Sigmoid colon (tissue), 7 donors: ENCODE measurements around the gene CLDN14. TPM values are rescaled to one million over a fixed set of nuclear protein-coding genes. Genes with fewer than 3 reads are reported as not detected.

Experiments
- DNase-seq: peaks from one replicate; pipeline ENCODE4 v3.0.0-alpha.2; 2019
- H3K27ac ChIP-seq, 4 donors: fragments of 200-600 bp; sonication (generic); one replicate each; pipeline ENCODE4 v1.5.1; 2016 to 2019; ENCODE audit warnings: mild to moderate bottlenecking in 1 of 4
- H3K27me3 ChIP-seq, 3 donors: fragments of 200-600 bp; sonication (generic); one replicate each; pipeline ENCODE4 v1.5.1; 2019; ENCODE audit warnings: mild to moderate bottlenecking in 1 of 3
- H3K36me3 ChIP-seq, 4 donors: fragments of 200-600 bp; sonication (generic); one replicate each; pipeline ENCODE4 v1.5.1; 2016 to 2019
- H3K4me1 ChIP-seq, 4 donors: fragments of 200-600 bp; sonication (generic); one replicate each; pipeline ENCODE4 v1.5.1; 2017 to 2019
- H3K4me3 ChIP-seq, 4 donors: fragments of 200-600 bp; sonication (generic); one replicate each; pipeline ENCODE4 v1.5.1; 2017 to 2019; ENCODE audit warnings: mild to moderate bottlenecking in 2 of 4, moderate library complexity in 1 of 4
- H3K9me3 ChIP-seq, 4 donors: fragments of 200-600 bp in 3 of 4; sonication (generic) in 3 of 4; one replicate each; pipeline versions ENCODE4 v1.5.1 to v1.6.1; 2013 to 2019
- EP300 ChIP-seq, 4 donors: sonication (generic); formaldehyde crosslinking; IDR thresholded peaks; one replicate each; pipeline ENCODE4 v1.6.1; 2017; ENCODE audit warnings: antibody characterized with exemption in 4 of 4
- POLR2A ChIP-seq, 2 donors: fragments of 450-650 bp; IDR thresholded peaks; one replicate each; pipeline ENCODE4 v1.6.1; 2016; ENCODE audit warnings: antibody characterized with exemption in 2 of 2, mild to moderate bottlenecking in 2 of 2, moderate library complexity in 2 of 2
- POLR2AphosphoS5 ChIP-seq, 4 donors: sonication (generic); formaldehyde crosslinking; IDR thresholded peaks; one replicate each; pipeline ENCODE4 v1.6.1; 2017; ENCODE audit warnings: antibody characterized with exemption in 4 of 4
- WGBS, 2 donors: extraction: QIAGEN DNeasy Blood & Tissue Kit; methylation state at CpG; one replicate each; pipeline ENCODE4 v1.1.7; 2013; 5-methylcytosine and 5-hydroxymethylcytosine counted together
- intact Hi-C: fragments of 100-400 bp; cut with DNase I; formaldehyde crosslinking; loops from one replicate; pipeline ENCODE4 v1.15.1; 2023
- polyA plus RNA-seq, 3 donors: library from polyadenylated mRNA; stranded (reverse); fragments of 200-250 nt; gene quantifications; one replicate each; pipeline ENCODE4 v1.2.3, GENCODE V29; 2013
- total RNA-seq, 4 donors: library from RNA; depleted of rRNA; stranded (reverse); fragments of >200 nt; gene quantifications; one replicate each; pipeline ENCODE4 v1.1.0, GENCODE V29; 2016
- TF ChIP-seq, protein P1 (sequence below), 4 experiments: fragments of 450-650 bp in 3 of 4; fragments of 200-600 bp in 1 of 4; IDR thresholded peaks; one replicate each; pipeline ENCODE4 v1.5.1; 2016 to 2019; ENCODE audit warnings: antibody characterized with exemption in 4 of 4, mild to moderate bottlenecking in 3 of 4, moderate library complexity in 2 of 4
- donor health status: healthy with polysubstance abuse.
- donor health status: Bipolar disorder and iron deficiency.
- donor health status: healthy.

Gene CLDN14
- total and polyA plus RNA-seq, 7 donors: 1.3 TPM; not detected in 6

DNA sequence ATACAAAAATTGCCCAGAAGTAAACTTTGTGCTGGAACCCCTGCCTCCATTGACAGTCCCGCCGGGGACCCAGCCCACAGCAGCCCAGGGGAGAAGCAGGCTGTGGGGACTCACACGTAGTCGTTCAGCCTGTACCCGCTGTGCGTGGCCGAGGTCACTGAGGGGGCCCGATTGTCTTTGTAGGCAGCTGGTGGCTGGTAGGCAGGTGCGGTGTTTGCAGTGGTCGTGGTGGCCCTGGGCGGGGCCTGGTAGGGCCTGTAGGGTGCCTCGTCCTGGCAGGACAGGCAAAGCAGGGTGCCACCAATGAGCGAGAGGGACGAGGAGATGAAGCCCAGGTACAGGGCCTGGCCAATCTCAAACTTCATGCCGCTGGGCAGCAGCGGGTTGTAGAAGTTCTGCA, 19.1 kb downstream of the CLDN14 start:
- H3K4me1 ChIP-seq: no peaks in the 10 kb centered on the region
- peaks cover 0 to 25% (median 3%) of the 10 kb centered on the region in 3 donors for H3K27me3 ChIP-seq
- intact Hi-C loops: no loop called here
- no peaks in the 10 kb centered on the region for H3K36me3 ChIP-seq
- H3K9me3 ChIP-seq: no peaks in the 10 kb centered on the region
- DNase-seq: no peak
- 86 to 90% methylated on average over 16 of the region's 16 CpGs for WGBS, 2 donors
- no peak overlapping the region for H3K27ac ChIP-seq
- TF ChIP-seq POLR2AphosphoS5 (IDR thresholded peaks at IDR 0.05) (no peak), POLR2A (IDR thresholded peaks at IDR 0.05) (no peak), EP300 (IDR thresholded peaks at IDR 0.05) (no peak)
- TF ChIP-seq, protein P1, sequence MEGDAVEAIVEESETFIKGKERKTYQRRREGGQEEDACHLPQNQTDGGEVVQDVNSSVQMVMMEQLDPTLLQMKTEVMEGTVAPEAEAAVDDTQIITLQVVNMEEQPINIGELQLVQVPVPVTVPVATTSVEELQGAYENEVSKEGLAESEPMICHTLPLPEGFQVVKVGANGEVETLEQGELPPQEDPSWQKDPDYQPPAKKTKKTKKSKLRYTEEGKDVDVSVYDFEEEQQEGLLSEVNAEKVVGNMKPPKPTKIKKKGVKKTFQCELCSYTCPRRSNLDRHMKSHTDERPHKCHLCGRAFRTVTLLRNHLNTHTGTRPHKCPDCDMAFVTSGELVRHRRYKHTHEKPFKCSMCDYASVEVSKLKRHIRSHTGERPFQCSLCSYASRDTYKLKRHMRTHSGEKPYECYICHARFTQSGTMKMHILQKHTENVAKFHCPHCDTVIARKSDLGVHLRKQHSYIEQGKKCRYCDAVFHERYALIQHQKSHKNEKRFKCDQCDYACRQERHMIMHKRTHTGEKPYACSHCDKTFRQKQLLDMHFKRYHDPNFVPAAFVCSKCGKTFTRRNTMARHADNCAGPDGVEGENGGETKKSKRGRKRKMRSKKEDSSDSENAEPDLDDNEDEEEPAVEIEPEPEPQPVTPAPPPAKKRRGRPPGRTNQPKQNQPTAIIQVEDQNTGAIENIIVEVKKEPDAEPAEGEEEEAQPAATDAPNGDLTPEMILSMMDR (IDR thresholded peaks at IDR 0.05): no peak
- H3K4me3 ChIP-seq: no peak overlapping the region

DNA sequence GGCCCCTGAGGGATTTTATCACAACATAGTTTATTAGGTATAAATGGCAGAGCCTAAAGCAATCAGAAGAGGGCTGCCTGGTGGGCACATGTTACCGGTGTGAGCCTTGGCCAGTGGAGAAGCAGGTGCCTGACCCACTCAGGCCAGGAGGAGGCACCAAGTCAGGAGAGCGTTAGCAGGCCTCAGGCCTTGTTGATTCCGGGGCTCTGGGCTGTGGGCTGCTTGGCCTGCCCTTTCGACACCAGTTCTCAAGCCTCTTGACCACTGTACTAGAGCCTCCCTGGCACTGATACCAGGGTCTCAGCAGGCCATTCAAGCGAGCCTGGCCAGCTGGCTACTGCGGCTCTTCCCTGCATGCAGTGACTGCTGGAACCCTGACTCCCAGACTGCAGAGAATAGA, 20.8 kb downstream of the CLDN14 start:
- intact Hi-C loops: no loop called here
- Histone ChIP-seq H3K9me3 (no peaks in the 10 kb centered on the region), H3K36me3 (no peaks in the 10 kb centered on the region), H3K27ac (no peak overlapping the region), H3K4me1 (no peaks in the 10 kb centered on the region), H3K4me3 (no peak overlapping the region), H3K27me3 (peaks cover 0 to 21% (median 3%) of the 10 kb centered on the region in 3 donors)
- TF ChIP-seq POLR2A (IDR thresholded peaks at IDR 0.05): no peak
- DNase-seq: no peak
- 95 to 96% methylated on average over 6 of the region's 6 CpGs for WGBS, 2 donors

DNA sequence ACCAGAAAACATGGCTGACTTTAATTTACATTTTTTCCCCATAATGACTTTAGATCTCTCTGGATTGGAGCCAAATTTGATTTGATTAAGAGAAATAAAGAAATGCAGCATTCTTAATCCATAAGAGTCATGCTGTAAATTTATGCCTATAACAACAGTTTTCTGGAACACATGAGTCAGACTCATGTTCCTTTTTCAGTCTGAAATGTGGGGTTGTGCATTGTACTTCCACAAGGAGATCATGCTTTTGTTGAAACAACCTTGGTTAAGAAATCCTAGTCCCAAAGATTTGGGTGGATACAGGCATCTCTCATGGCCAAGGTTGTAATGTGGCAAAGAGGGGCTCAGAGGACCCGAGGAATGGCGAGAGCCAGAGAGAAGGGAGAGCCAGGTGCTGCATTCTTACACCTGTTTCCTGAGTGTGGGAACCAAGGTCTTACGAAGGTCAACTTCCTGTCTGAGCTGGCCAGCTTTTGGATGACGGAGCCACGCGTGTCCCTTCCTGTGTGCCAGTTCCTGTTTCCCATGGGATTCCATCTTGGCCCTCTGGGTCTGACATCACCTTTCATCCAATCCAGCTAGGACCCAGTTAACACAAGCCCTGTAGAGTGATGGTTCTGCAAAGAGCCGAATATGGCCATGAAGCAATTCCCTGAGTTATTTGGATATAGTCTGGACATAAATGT, 23.1 kb downstream of the CLDN14 start:
- intact Hi-C loops: no loop called here

DNA sequence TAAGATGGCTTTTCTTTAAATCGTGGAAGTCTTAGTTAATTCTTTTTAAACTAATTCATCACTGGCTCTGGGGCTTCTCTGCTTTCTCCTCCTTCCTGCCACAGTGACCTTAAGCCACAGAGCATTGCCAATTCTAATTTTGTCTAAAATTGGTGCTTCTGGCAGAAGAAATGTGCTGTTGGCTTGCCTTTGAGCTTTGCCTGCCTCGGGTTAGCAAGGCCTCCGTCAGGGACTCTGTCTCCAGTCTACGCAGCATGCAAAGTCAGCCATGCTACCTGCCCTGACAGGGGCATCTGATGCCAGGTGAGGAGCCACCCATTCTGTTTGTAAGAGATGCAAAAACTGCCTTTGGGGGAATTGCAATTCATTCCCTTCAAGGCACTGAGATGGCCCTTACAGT, 25.2 kb downstream of the CLDN14 start:
- intact Hi-C loops: no loop called here
- Histone ChIP-seq H3K4me3 (no peak overlapping the region), H3K27ac (no peak overlapping the region), H3K4me1 (no peaks in the 10 kb centered on the region), H3K27me3 (no peaks in the 10 kb centered on the region), H3K36me3 (no peaks in the 10 kb centered on the region), H3K9me3 (no peaks in the 10 kb centered on the region)
- TF ChIP-seq POLR2AphosphoS5 (IDR thresholded peaks at IDR 0.05) (no peak), POLR2A (IDR thresholded peaks at IDR 0.05) (no peak), EP300 (IDR thresholded peaks at IDR 0.05) (no peak)
- TF ChIP-seq, protein P1 (IDR thresholded peaks at IDR 0.05): no peak
- DNase-seq: no peak
- WGBS, 2 donors: 69 to 73% methylated on average over 4 of the region's 4 CpGs

More for the DNA sequence above, 23.1 kb downstream of the CLDN14 start:
- peaks cover 0 to 16% (median 0%) of the 10 kb centered on the region in 3 donors for H3K27me3 ChIP-seq
- TF ChIP-seq EP300 (IDR thresholded peaks at IDR 0.05) (no peak), POLR2AphosphoS5 (IDR thresholded peaks at IDR 0.05) (no peak), POLR2A (IDR thresholded peaks at IDR 0.05) (no peak)
- TF ChIP-seq, protein P1 (IDR thresholded peaks at IDR 0.05): no peak
- no peaks in the 10 kb centered on the region for H3K36me3 ChIP-seq
- H3K9me3 ChIP-seq: no peaks in the 10 kb centered on the region
- no peak overlapping the region for H3K4me3 ChIP-seq
- H3K4me1 ChIP-seq: no peaks in the 10 kb centered on the region
- no peak overlapping the region for H3K27ac ChIP-seq
- 76 to 87% methylated on average over 7 of the region's 7 CpGs for WGBS, 2 donors
- DNase-seq: peak; percentile 22

DNA sequence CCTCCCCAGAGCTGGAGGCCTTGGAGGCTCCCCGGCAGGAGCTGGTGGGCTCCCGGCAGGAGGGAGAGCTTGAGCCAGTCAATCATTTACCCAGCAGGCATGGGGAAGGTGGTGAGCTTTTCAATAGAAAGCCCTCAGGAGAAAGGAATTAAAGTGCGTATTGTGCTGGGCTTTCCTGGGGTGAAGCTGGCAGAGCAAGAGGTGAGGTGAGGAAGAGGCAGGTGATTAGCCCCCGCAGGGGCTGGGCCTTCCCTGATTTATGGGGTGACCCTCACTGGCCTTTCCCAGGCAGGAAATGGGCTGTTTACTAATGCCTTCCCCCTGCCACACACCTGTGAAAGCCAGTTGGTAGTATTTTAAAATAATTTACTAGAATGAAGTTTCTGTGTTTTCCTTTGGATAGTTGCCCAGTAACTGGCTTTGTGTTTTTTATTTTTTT, 25.8 kb downstream of the CLDN14 start:
- Histone ChIP-seq H3K4me3 (no peak overlapping the region), H3K4me1 (no peaks in the 10 kb centered on the region), H3K36me3 (no peaks in the 10 kb centered on the region), H3K27me3 (no peaks in the 10 kb centered on the region), H3K9me3 (no peaks in the 10 kb centered on the region), H3K27ac (no peak overlapping the region)
- TF ChIP-seq POLR2AphosphoS5 (IDR thresholded peaks at IDR 0.05) (no peak), EP300 (IDR thresholded peaks at IDR 0.05) (no peak), POLR2A (IDR thresholded peaks at IDR 0.05) (no peak)
- TF ChIP-seq, protein P1 (IDR thresholded peaks at IDR 0.05): no peak
- no peak for DNase-seq
- intact Hi-C loops: no loop called here
- 6 to 38% methylated on average over 4 of the region's 4 CpGs for WGBS, 2 donors
